Karpas-422 (cell line): ENCODE measurements around the gene SNX33. TPM values are rescaled to one million over a fixed set of nuclear protein-coding genes. Genes with fewer than 3 reads are reported as not detected.
A peak's percentile ranks its signal among the peaks of the same experiment; 100 is the strongest.

Source experiments
- DNase-seq: peaks from one replicate; pipeline ENCODE4 v3.0.0-alpha.2; 2015
- H2AFZ ChIP-seq: fragments of 200-600 bp; sonication (generic); 2 replicates; pipeline ENCODE4 v1.6.1; 2014; ENCODE audit warnings: antibody characterized with exemption, low read length, mixed read lengths
- H3K27ac ChIP-seq: fragments of 200-600 bp; sonication (generic); 2 replicates; pipeline ENCODE4 v1.5.1; 2014; ENCODE audit warnings: mild to moderate bottlenecking, low read length, moderate library complexity
- H3K27me3 ChIP-seq: fragments of 200-600 bp; sonication (generic); 2 replicates; pipeline ENCODE4 v1.6.1; 2014; ENCODE audit warnings: low read length, mixed read lengths
- H3K36me3 ChIP-seq: fragments of 200-600 bp; sonication (generic); 2 replicates; pipeline ENCODE4 v1.6.1; 2014; ENCODE audit warnings: low read length, mixed read lengths; ENCODE audit not compliant: insufficient read depth
- H3K4me1 ChIP-seq: fragments of 200-600 bp; sonication (generic); 2 replicates; pipeline ENCODE4 v1.6.1; 2014; ENCODE audit warnings: mild to moderate bottlenecking, low read length, mixed read lengths
- H3K4me2 ChIP-seq: fragments of 200-600 bp; sonication (generic); 2 replicates; pipeline ENCODE4 v1.6.1; 2014; ENCODE audit warnings: low read length, low read depth, mild to moderate bottlenecking; ENCODE audit not compliant: poor library complexity, severe bottlenecking
- H3K4me3 ChIP-seq: fragments of 200-600 bp; sonication (generic); 2 replicates; pipeline ENCODE4 v1.5.1; 2014; ENCODE audit warnings: mild to moderate bottlenecking, antibody characterized with exemption, low read length, mixed read lengths
- H3K79me2 ChIP-seq: fragments of 200-600 bp; sonication (generic); 2 replicates; pipeline ENCODE4 v1.6.1; 2014; ENCODE audit warnings: mild to moderate bottlenecking, low read length, mixed read lengths
- H3K9ac ChIP-seq: fragments of 200-600 bp; sonication (generic); 2 replicates; pipeline ENCODE4 v1.6.0; 2014; ENCODE audit warnings: low read length
- H3K9me2 ChIP-seq: fragments of 200-600 bp; sonication (generic), shearing (Covaris generic); replicated peaks from 2 replicates; pipeline ENCODE4 v1.6.0; 2014; ENCODE audit warnings: mild to moderate bottlenecking, low read length, moderate library complexity; ENCODE audit not compliant: insufficient read depth
- H3K9me3 ChIP-seq: fragments of 300-700, 200-600 bp; sonication (generic); 2 replicates; pipeline ENCODE4 v1.6.1; 2014; ENCODE audit warnings: low read length, mixed read lengths
- H4K20me1 ChIP-seq: fragments of 200-600 bp; sonication (generic); 2 replicates; pipeline ENCODE4 v1.6.1; 2014; ENCODE audit warnings: mild to moderate bottlenecking, antibody characterized with exemption, low read length, low read depth; ENCODE audit not compliant: insufficient read depth
- total RNA-seq: library from RNA; depleted of rRNA; stranded (reverse); fragments of >200 nt; shearing (Covaris generic); gene quantifications from 2 replicates; pipeline ENCODE4 v1.2.3, GENCODE V29; 2014; ENCODE audit warnings: low replicate concordance

SNX33 gene
- total RNA-seq, 1 experiment from 2014 or later: not detected

- Histone ChIP-seq H3K79me2 (no peaks in the 10 kb centered on the region), H2AFZ (no peak overlapping the region)
Observed at GRCh38 chr15:75646944-75647364, 758 bp upstream of the SNX33 start.

GRCh38 chr15:75648156-75649000 is 666 bp downstream of the SNX33 start:
- DNase-seq: no peak
- Histone ChIP-seq H2AFZ (no peak overlapping the region), H3K27ac (no peak overlapping the region)

More at GRCh38 chr15:75646944-75647364, 758 bp upstream of the SNX33 start:
- DNase-seq: no peak
- no peak overlapping the region for H3K9ac ChIP-seq
- H3K4me1 ChIP-seq: peaks cover 11% of the 10 kb centered on the region
- H3K27ac ChIP-seq: no peak overlapping the region
- no peaks in the 10 kb centered on the region for H4K20me1 ChIP-seq
- no peaks in the 10 kb centered on the region for H3K9me2 ChIP-seq
- H3K27me3 ChIP-seq: no peaks in the 10 kb centered on the region
- H3K36me3 ChIP-seq: no peaks in the 10 kb centered on the region
- no peak overlapping the region for H3K4me3 ChIP-seq
- no peaks in the 10 kb centered on the region for H3K9me3 ChIP-seq
- no peak overlapping the region for H3K4me2 ChIP-seq

GRCh38 chr15:75649045-75649761 is 1.5 kb downstream of the SNX33 start:
- peaks cover 11% of the 10 kb centered on the region for H3K4me1 ChIP-seq
- H3K27ac ChIP-seq: no peak overlapping the region
- no peak overlapping the region for H2AFZ ChIP-seq
- no peaks in the 10 kb centered on the region for H3K27me3 ChIP-seq
- no peak overlapping the region for H3K4me3 ChIP-seq
- no peak overlapping the region for H3K9ac ChIP-seq
- no peaks in the 10 kb centered on the region for H4K20me1 ChIP-seq
- no peak overlapping the region for H3K4me2 ChIP-seq
- no peaks in the 10 kb centered on the region for H3K79me2 ChIP-seq
- no peaks in the 10 kb centered on the region for H3K36me3 ChIP-seq
- no peaks in the 10 kb centered on the region for H3K9me2 ChIP-seq
- no peaks in the 10 kb centered on the region for H3K9me3 ChIP-seq
- DNase-seq: no peak

More at GRCh38 chr15:75648156-75649000, 666 bp downstream of the SNX33 start:
- Histone ChIP-seq H3K9me3 (no peaks in the 10 kb centered on the region), H3K9ac (no peak overlapping the region), H3K4me2 (peak overlapping the region; percentile 44), H3K9me2 (no peaks in the 10 kb centered on the region), H3K4me1 (peaks cover 11% of the 10 kb centered on the region), H3K4me3 (peak overlapping the region; percentile 34; the same call in 1 of the 2 replicates), H3K36me3 (no peaks in the 10 kb centered on the region), H3K27me3 (no peaks in the 10 kb centered on the region), H4K20me1 (no peaks in the 10 kb centered on the region), H3K79me2 (no peaks in the 10 kb centered on the region)

- Histone ChIP-seq H3K36me3 (no peaks in the 10 kb centered on the region), H3K4me1 (peaks cover 11% of the 10 kb centered on the region), H3K27ac (no peak overlapping the region), H2AFZ (no peak overlapping the region), H3K79me2 (no peaks in the 10 kb centered on the region), H3K9me2 (no peaks in the 10 kb centered on the region), H3K4me2 (no peak overlapping the region), H3K9ac (no peak overlapping the region), H3K4me3 (no peak overlapping the region), H4K20me1 (no peaks in the 10 kb centered on the region), H3K27me3 (no peaks in the 10 kb centered on the region), H3K9me3 (no peaks in the 10 kb centered on the region)
- no peak for DNase-seq
Observed at GRCh38 chr15:75649848-75650247, 2.1 kb downstream of the SNX33 start.

- no peak overlapping the region for H3K9ac ChIP-seq
- H3K79me2 ChIP-seq: no peaks in the 10 kb centered on the region
- DNase-seq: no peak
- no peaks in the 10 kb centered on the region for H4K20me1 ChIP-seq
- no peak overlapping the region for H3K4me2 ChIP-seq
- no peak overlapping the region for H2AFZ ChIP-seq
- H3K9me3 ChIP-seq: no peaks in the 10 kb centered on the region
- H3K36me3 ChIP-seq: no peaks in the 10 kb centered on the region
- H3K4me1 ChIP-seq: peaks cover 17% of the 10 kb centered on the region
- H3K4me3 ChIP-seq: no peak overlapping the region
- H3K27me3 ChIP-seq: no peaks in the 10 kb centered on the region
- H3K27ac ChIP-seq: no peak overlapping the region
- H3K9me2 ChIP-seq: no peaks in the 10 kb centered on the region
Observed at GRCh38 chr15:75650908-75651809, 3.4 kb downstream of the SNX33 start.

GRCh38 chr15:75651810-75652543 is 4.3 kb downstream of the SNX33 start:
- H3K9me3 ChIP-seq: no peaks in the 10 kb centered on the region
- peaks cover 17% of the 10 kb centered on the region for H3K4me1 ChIP-seq
- H2AFZ ChIP-seq: no peak overlapping the region
- no peak overlapping the region for H3K4me3 ChIP-seq
- H3K4me2 ChIP-seq: no peak overlapping the region
- no peaks in the 10 kb centered on the region for H3K9me2 ChIP-seq
- H3K27ac ChIP-seq: no peak overlapping the region
- H3K36me3 ChIP-seq: no peaks in the 10 kb centered on the region
- H3K9ac ChIP-seq: no peak overlapping the region
- H3K27me3 ChIP-seq: no peaks in the 10 kb centered on the region
- no peaks in the 10 kb centered on the region for H3K79me2 ChIP-seq
- H4K20me1 ChIP-seq: no peaks in the 10 kb centered on the region
- no peak for DNase-seq

- no peak overlapping the region for H2AFZ ChIP-seq
- no peaks in the 10 kb centered on the region for H3K9me2 ChIP-seq
- no peak overlapping the region for H3K9ac ChIP-seq
- no peaks in the 10 kb centered on the region for H3K27me3 ChIP-seq
- no peaks in the 10 kb centered on the region for H3K36me3 ChIP-seq
- no peaks in the 10 kb centered on the region for H4K20me1 ChIP-seq
- no peak overlapping the region for H3K4me3 ChIP-seq
- no peak overlapping the region for H3K27ac ChIP-seq
- peaks cover 9% of the 10 kb centered on the region for H3K4me1 ChIP-seq
- no peaks in the 10 kb centered on the region for H3K79me2 ChIP-seq
- DNase-seq: no peak
- no peak overlapping the region for H3K4me2 ChIP-seq
- H3K9me3 ChIP-seq: no peaks in the 10 kb centered on the region
Observed at GRCh38 chr15:75653347-75653913, 5.7 kb downstream of the SNX33 start.
